ENCODE results near the gene BACE2. TPM values are rescaled to one million over a fixed set of nuclear protein-coding genes. Genes with fewer than 3 reads are reported as not detected.

Gene BACE2
- total RNA-seq, 1 experiment from 2014 or later: 23.2 TPM

GRCh38 chr21:41277196-41277595 lies 109.2 kb downstream of the BACE2 start:
- Histone ChIP-seq H3K36me3 (ENCODE audit: control insufficient read depth in 1 of 2, insufficient read depth in 2 of 2, low read length in 2 of 2) (no peaks in the 10 kb centered on the region), H3K4me2 (ENCODE audit: low read length) (no peak overlapping the region), H3K9me3 (ENCODE audit: control insufficient read depth in 1 of 2, insufficient read depth in 1 of 2, low read depth in 1 of 2, low read length in 2 of 2) (no peaks in the 10 kb centered on the region), H3K27ac (ENCODE audit: low read depth, low read length) (no peak overlapping the region), H3K4me3 (replicated peaks in 1 of 2; ENCODE audit: low read depth in 1 of 2, low read length in 2 of 2) (no peak overlapping the region), H4K20me1 (ENCODE audit: insufficient read depth) (no peaks in the 10 kb centered on the region), H3K9me2 (ENCODE audit: insufficient read depth) (no peaks in the 10 kb centered on the region), H3K27me3 (ENCODE audit: insufficient read depth, low read length) (peaks cover 5% of the 10 kb centered on the region; the same call in 1 of the 2 replicates), H3K79me2 (ENCODE audit: insufficient read depth, low read length) (no peaks in the 10 kb centered on the region), H3K9ac (ENCODE audit: low read length) (no peak overlapping the region), H2AFZ (ENCODE audit: low read depth, low read length, poor library complexity, severe bottlenecking) (no peak overlapping the region), H3K4me1 (ENCODE audit: control insufficient read depth in 1 of 2, insufficient read depth in 2 of 2, low read length in 2 of 2) (no peaks in the 10 kb centered on the region)
- no peak for ATAC-seq
- CTCF ChIA-PET: no interaction called here
- POLR2A ChIA-PET: no interaction called here
- intact Hi-C loops (cut with micrococcal nuclease): no loop called here
- DNase-seq (ENCODE audit: low read depth, low spot score): no peak
- BruUV-seq (replicated peaks): no TSS peak
- RAD21 ChIA-PET (ENCODE audit: low non-redundant PET in 1 of 2, low total read pairs in 2 of 2, uncharacterized antibody in 2 of 2, unreplicated experiment in 2 of 2): no interaction called here
- TF ChIP-seq ZFX (IDR thresholded peaks at IDR 0.05): no peak
- no peak for TF ChIP-seq YY1 (IDR thresholded peaks at IDR 0.05; ENCODE audit: extremely low read depth, insufficient replicate concordance, low read depth, low read length)
- TF ChIP-seq EZH2phosphoT487 (IDR thresholded peaks at IDR 0.05; ENCODE audit: borderline replicate concordance): no peak
- TF ChIP-seq CBX3 (IDR thresholded peaks at IDR 0.05; ENCODE audit: low read depth): no peak

- Histone ChIP-seq H3K27me3 (ENCODE audit: insufficient read depth, low read length) (peaks cover 5% of the 10 kb centered on the region; the same call in 1 of the 2 replicates), H3K79me2 (ENCODE audit: insufficient read depth, low read length) (no peaks in the 10 kb centered on the region), H2AFZ (ENCODE audit: low read depth, low read length, poor library complexity, severe bottlenecking) (no peak overlapping the region), H3K9ac (ENCODE audit: low read length) (no peak overlapping the region), H3K4me1 (ENCODE audit: control insufficient read depth in 1 of 2, insufficient read depth in 2 of 2, low read length in 2 of 2) (no peaks in the 10 kb centered on the region), H3K36me3 (ENCODE audit: control insufficient read depth in 1 of 2, insufficient read depth in 2 of 2, low read length in 2 of 2) (no peaks in the 10 kb centered on the region), H3K9me2 (ENCODE audit: insufficient read depth) (no peaks in the 10 kb centered on the region), H3K4me2 (ENCODE audit: low read length) (no peak overlapping the region), H3K9me3 (ENCODE audit: control insufficient read depth in 1 of 2, insufficient read depth in 1 of 2, low read depth in 1 of 2, low read length in 2 of 2) (no peaks in the 10 kb centered on the region), H3K27ac (ENCODE audit: low read depth, low read length) (no peak overlapping the region), H4K20me1 (ENCODE audit: insufficient read depth) (no peaks in the 10 kb centered on the region), H3K4me3 (replicated peaks in 1 of 2; ENCODE audit: low read depth in 1 of 2, low read length in 2 of 2) (no peak overlapping the region)
- ChIA-PET POLR2A (no interaction called here), RAD21 (ENCODE audit: low non-redundant PET in 1 of 2, low total read pairs in 2 of 2, uncharacterized antibody in 2 of 2, unreplicated experiment in 2 of 2) (no interaction called here), CTCF (no interaction called here)
- DNase-seq (ENCODE audit: low read depth, low spot score): no peak
- no peak for ATAC-seq
- intact Hi-C loops (cut with micrococcal nuclease): no loop called here
- no peak for TF ChIP-seq EGR1 (IDR thresholded peaks at IDR 0.05; ENCODE audit: low read depth)
- no peak for TF ChIP-seq CBX3 (IDR thresholded peaks at IDR 0.05; ENCODE audit: low read depth)
- TF ChIP-seq, protein P1, sequence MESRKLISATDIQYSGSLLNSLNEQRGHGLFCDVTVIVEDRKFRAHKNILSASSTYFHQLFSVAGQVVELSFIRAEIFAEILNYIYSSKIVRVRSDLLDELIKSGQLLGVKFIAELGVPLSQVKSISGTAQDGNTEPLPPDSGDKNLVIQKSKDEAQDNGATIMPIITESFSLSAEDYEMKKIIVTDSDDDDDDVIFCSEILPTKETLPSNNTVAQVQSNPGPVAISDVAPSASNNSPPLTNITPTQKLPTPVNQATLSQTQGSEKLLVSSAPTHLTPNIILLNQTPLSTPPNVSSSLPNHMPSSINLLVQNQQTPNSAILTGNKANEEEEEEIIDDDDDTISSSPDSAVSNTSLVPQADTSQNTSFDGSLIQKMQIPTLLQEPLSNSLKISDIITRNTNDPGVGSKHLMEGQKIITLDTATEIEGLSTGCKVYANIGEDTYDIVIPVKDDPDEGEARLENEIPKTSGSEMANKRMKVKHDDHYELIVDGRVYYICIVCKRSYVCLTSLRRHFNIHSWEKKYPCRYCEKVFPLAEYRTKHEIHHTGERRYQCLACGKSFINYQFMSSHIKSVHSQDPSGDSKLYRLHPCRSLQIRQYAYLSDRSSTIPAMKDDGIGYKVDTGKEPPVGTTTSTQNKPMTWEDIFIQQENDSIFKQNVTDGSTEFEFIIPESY (IDR thresholded peaks at IDR 0.05; ENCODE audit: extremely low read depth, insufficient replicate concordance, low read length): no peak
- no peak for TF ChIP-seq POLR2AphosphoS5 (IDR thresholded peaks at IDR 0.05; ENCODE audit: low read depth, low read length)
- no peak for TF ChIP-seq TCF7L2 (IDR thresholded peaks at IDR 0.05; ENCODE audit: borderline replicate concordance, extremely low read depth, insufficient read depth, insufficient read length)
- TF ChIP-seq FOSL1 (IDR thresholded peaks at IDR 0.05; ENCODE audit: low read depth): no peak
- TF ChIP-seq SP1 (IDR thresholded peaks at IDR 0.05; ENCODE audit: low read depth): no peak
- TF ChIP-seq RAD21 (IDR thresholded peaks at IDR 0.05; ENCODE audit: low read depth): no peak
- TF ChIP-seq ZFX (IDR thresholded peaks at IDR 0.05): no peak
- no peak for TF ChIP-seq EZH2phosphoT487 (IDR thresholded peaks at IDR 0.05; ENCODE audit: borderline replicate concordance)
- no TSS peak for BruUV-seq (replicated peaks)
These were observed 109.9 kb downstream of the BACE2 start for GRCh38 chr21:41277846-41278245.

Measured in HCT116 (cell line).